Endothelial cell of umbilical vein (primary cell): ENCODE measurements around the gene DAAM1. TPM values are rescaled to one million over a fixed set of nuclear protein-coding genes. Genes with fewer than 3 reads are reported as not detected.

Source experiments
- BruUV-seq: library from RNA; stranded (reverse); fragments of 400-500 nt; replicated peaks from 2 replicates; lab custom pipeline; 2021; lab: Mats Ljungman, UMichigan
- CTCF ChIA-PET: fragments of 300-600, 350-600 bp; sonication (Branson Sonifier 250); formaldehyde crosslinking; loops from one replicate; lab custom pipeline; 2021; ENCODE audit warnings: antibody characterized with exemption, inconsistent platforms; lab: Charles Lee
- POLR2A ChIA-PET: fragments of 300-600, 350-600 bp; sonication (Branson Sonifier 250); formaldehyde crosslinking; loops from one replicate; lab custom pipeline; 2021; ENCODE audit warnings: antibody characterized with exemption, inconsistent platforms; lab: Charles Lee
- DNase-seq: peaks from one replicate; pipeline ENCODE4 v3.0.0-alpha.2; 2011; ENCODE audit warnings: low read depth, low spot score
- FAIRE-seq: peaks from 2 replicates; lab custom pipeline; 2011; peaks lifted over from hg19 to GRCh38; lab: Jason Lieb, UNC
- H2AFZ ChIP-seq: 2 replicates; pipeline ENCODE4 v1.6.0; 2012; ENCODE audit warnings: low read depth, low read length, control low read depth, inconsistent platforms
- H3K27ac ChIP-seq: 2 replicates; pipeline ENCODE4 v1.5.1; 2011; ENCODE audit warnings: low read depth, mild to moderate bottlenecking, control low read depth, low read length, moderate library complexity; ENCODE audit not compliant: insufficient read depth
- H3K27me3 ChIP-seq, 2 experiments: 2 replicates each; pipeline versions ENCODE4 v1.6.0 to v1.6.1; 2011; ENCODE audit warnings: low read length in 2 of 2, mixed read lengths in 1 of 2; ENCODE audit not compliant: control insufficient read depth in 2 of 2, insufficient read depth in 2 of 2
- H3K36me3 ChIP-seq, 2 experiments: 2 replicates in 1 of 2; 3 replicates in 1 of 2; pipeline ENCODE4 v1.5.1; 2011; ENCODE audit warnings: low read length in 2 of 2, mild to moderate bottlenecking in 1 of 2, moderate library complexity in 1 of 2; ENCODE audit not compliant: control insufficient read depth in 2 of 2, insufficient read depth in 2 of 2; ENCODE audit errors: extremely low read depth in 1 of 2
- H3K4me1 ChIP-seq: 3 replicates; pipeline ENCODE4 v1.5.1; 2011; ENCODE audit warnings: mild to moderate bottlenecking, low read length; ENCODE audit not compliant: control insufficient read depth, insufficient read depth; ENCODE audit errors: extremely low read depth
- H3K4me2 ChIP-seq: 2 replicates; pipeline ENCODE4 v1.6.1; 2011; ENCODE audit warnings: low read length, control low read depth, mixed read lengths; ENCODE audit not compliant: insufficient read depth
- H3K4me3 ChIP-seq, 3 experiments: fragments of 200-600 bp in 1 of 3; sonication (generic), shearing (Covaris generic) in 1 of 3; replicated peaks in 1 of 3; 2 replicates each; pipeline ENCODE4 v1.5.1; 2011 to 2016; ENCODE audit warnings: control low read depth in 3 of 3, low read length in 3 of 3, mild to moderate bottlenecking in 2 of 3, inconsistent platforms in 1 of 3, low read depth in 1 of 3, moderate library complexity in 1 of 3; ENCODE audit not compliant: insufficient read depth in 1 of 3
- H3K79me2 ChIP-seq: 2 replicates; pipeline ENCODE4 v1.6.0; 2012; ENCODE audit warnings: low read length, inconsistent platforms; ENCODE audit not compliant: control insufficient read depth, insufficient read depth
- H3K9ac ChIP-seq: replicated peaks from 2 replicates; pipeline ENCODE3; 2011; ENCODE audit warnings: low read length, control low read depth; ENCODE audit not compliant: insufficient read depth; ENCODE audit errors: extremely low read depth
- H3K9me1 ChIP-seq: replicated peaks from 3 replicates; pipeline ENCODE4 v1.6.0; 2011; ENCODE audit warnings: mild to moderate bottlenecking, low read length; ENCODE audit not compliant: control insufficient read depth, insufficient read depth; ENCODE audit errors: extremely low read depth
- H3K9me3 ChIP-seq: replicated peaks from 2 replicates; pipeline ENCODE4 v1.5.1; 2012; ENCODE audit warnings: low read length, inconsistent platforms; ENCODE audit not compliant: control insufficient read depth, insufficient read depth
- H4K20me1 ChIP-seq: replicated peaks from 2 replicates; pipeline ENCODE3; 2011; ENCODE audit warnings: mild to moderate bottlenecking, low read length; ENCODE audit not compliant: control insufficient read depth, insufficient read depth; ENCODE audit errors: extremely low read depth
- EZH2 ChIP-seq: IDR thresholded peaks from 2 replicates; pipeline ENCODE4 v1.6.1; 2012; ENCODE audit warnings: borderline replicate concordance, low read depth, mild to moderate bottlenecking, moderate library complexity, low read length, inconsistent platforms; ENCODE audit not compliant: severe bottlenecking
- FOS ChIP-seq: IDR thresholded peaks from 2 replicates; pipeline ENCODE4 v1.6.1; 2011; ENCODE audit warnings: mild to moderate bottlenecking, low read length, moderate library complexity, borderline replicate concordance; ENCODE audit not compliant: insufficient read depth
- GATA2 ChIP-seq: IDR thresholded peaks from 2 replicates; pipeline ENCODE4 v1.7.0; 2011; ENCODE audit warnings: low read depth, mild to moderate bottlenecking, moderate library complexity, mixed read lengths, low read length; ENCODE audit not compliant: insufficient read length, insufficient read depth
- JUN ChIP-seq: IDR thresholded peaks from 2 replicates; pipeline ENCODE4 v1.6.1; 2011; ENCODE audit warnings: borderline replicate concordance, low read depth; ENCODE audit not compliant: insufficient read length, insufficient read depth
- MAX ChIP-seq: IDR thresholded peaks from 2 replicates; pipeline ENCODE4 v1.6.1; 2011; ENCODE audit not compliant: insufficient read depth, insufficient read length
- MYC ChIP-seq: IDR thresholded peaks from one replicate; pipeline ENCODE4 v1.6.1; 2011; ENCODE audit warnings: mild to moderate bottlenecking, low read depth, low read length
- POLR2A ChIP-seq: IDR thresholded peaks from 2 replicates; pipeline ENCODE4 v1.6.1; 2012; ENCODE audit warnings: low read depth, mild to moderate bottlenecking, control low read depth, low read length
- POLR2AphosphoS5 ChIP-seq: IDR thresholded peaks from 2 replicates; pipeline ENCODE4 v1.6.1; 2012; ENCODE audit warnings: low read depth, mild to moderate bottlenecking, control low read depth, low read length, moderate library complexity; ENCODE audit not compliant: insufficient read depth
- dilution Hi-C: fragments of 300-500 bp; cut with MboI; formaldehyde crosslinking; loops from one replicate; pipeline ENCODE4 v1.15.0; 2019; ENCODE audit warnings: low sequenced_read_pairs; ENCODE audit not compliant: extremely low pct_ligation_motif_present
- intact Hi-C: fragments of 100-400 bp; cut with micrococcal nuclease; formaldehyde crosslinking; loops from one replicate; pipeline ENCODE4 v1.10.0; 2022
- polyA plus RNA-seq, 4 experiments: library from polyadenylated mRNA; depleted of rRNA in 3 of 4; stranded (reverse) in 3 of 4; unstranded in 1 of 4; fragments of >200 nt; gene quantifications; 2 replicates each; pipeline versions ENCODE4 v1.2.1 to v1.2.3, GENCODE V29; 2011 to 2012; ENCODE audit warnings: missing spikeins in 1 of 4
- total RNA-seq: library from RNA; stranded (reverse); gene quantifications from 2 replicates; pipeline ENCODE4 v1.2.3, GENCODE V29; 2021

DAAM1 gene
- total and polyA plus RNA-seq, 2 donors (not counting 3 experiments of a cell fraction or from before 2014, with no cell fraction given): 10.2 to 25.3 TPM

- no peaks in the 10 kb centered on the region for H4K20me1 ChIP-seq
- H3K9me1 ChIP-seq: no peaks in the 10 kb centered on the region
- no peak overlapping the region for H3K4me3 ChIP-seq
- POLR2A ChIA-PET: no interaction called here
- FAIRE-seq (peak; percentile 94), DNase-seq (peak; percentile 94)
- H3K27ac ChIP-seq: peak overlapping the region; percentile 94
- TF ChIP-seq POLR2A: peak; percentile 59
- TF ChIP-seq GATA2: peak; percentile 81
- peak; percentile 63 for TF ChIP-seq JUN
- TF ChIP-seq FOS: peak; percentile 92
- no peak for TF ChIP-seq MYC
- peak; percentile 94 for TF ChIP-seq POLR2AphosphoS5
- no peak for TF ChIP-seq EZH2
- CTCF ChIA-PET: no interaction called here
- BruUV-seq: no TSS peak
- H3K36me3 ChIP-seq: peaks cover 0 to 3% of the 10 kb centered on the region in 2 experiments
- H2AFZ ChIP-seq: no peak overlapping the region
- H3K9ac ChIP-seq: peak overlapping the region; percentile 36
- H3K9me3 ChIP-seq: no peaks in the 10 kb centered on the region
- H3K4me1 ChIP-seq: peaks cover 53% of the 10 kb centered on the region
- intact Hi-C loops: loop anchor here (1.0 kb wide), 3 partner anchors 11 to 74 kb away; no protein-coding TSS in a partner anchor
- dilution Hi-C loops: no loop called here
- no peaks in the 10 kb centered on the region for H3K27me3 ChIP-seq
- H3K79me2 ChIP-seq: no peaks in the 10 kb centered on the region
- H3K4me2 ChIP-seq: peak overlapping the region; percentile 60
Measured at GRCh38 chr14:59332727-59333126, 144.3 kb downstream of the DAAM1 start.

GRCh38 chr14:59333235-59333634, 144.8 kb downstream of the DAAM1 start:
- no peak for FAIRE-seq
- Histone ChIP-seq H3K9me1 (no peaks in the 10 kb centered on the region), H3K9ac (peak overlapping the region; percentile 35), H3K9me3 (no peaks in the 10 kb centered on the region), H2AFZ (no peak overlapping the region), H3K79me2 (no peaks in the 10 kb centered on the region), H3K4me1 (peaks cover 53% of the 10 kb centered on the region), H3K27ac (peak overlapping the region; percentile 94), H3K36me3 (peaks cover 0 to 3% of the 10 kb centered on the region in 2 experiments), H4K20me1 (no peaks in the 10 kb centered on the region), H3K4me3 (no peak overlapping the region), H3K4me2 (peak overlapping the region; percentile 46), H3K27me3 (no peaks in the 10 kb centered on the region)
- intact Hi-C loops: no loop called here
- ChIA-PET CTCF (no interaction called here), POLR2A (no interaction called here)
- TSS peak; percentile 44 for BruUV-seq
- dilution Hi-C loops: no loop called here
- TF ChIP-seq MYC: no peak
- TF ChIP-seq JUN: no peak
- no peak for TF ChIP-seq POLR2AphosphoS5
- TF ChIP-seq MAX: no peak
- DNase-seq: no peak
